Stomach (tissue), 9 donors: ENCODE data around the gene FOXP3. TPM values are rescaled to one million over a fixed set of nuclear protein-coding genes. Genes with fewer than 3 reads are reported as not detected.

Source experiments
- DNase-seq, 2 donors: peaks; one replicate each; pipeline versions ENCODE4 v3.0.0 to v3.0.0-alpha.2; 2013 to 2019
- H3K27ac ChIP-seq, 5 donors: fragments of 200-600 bp in 4 of 5; sonication (generic) in 4 of 5; one replicate each; pipeline ENCODE4 v1.5.1; 2013 to 2019; ENCODE audit warnings: mild to moderate bottlenecking in 1 of 5, moderate library complexity in 1 of 5
- H3K27me3 ChIP-seq, 3 donors: fragments of 200-600 bp; sonication (generic); one replicate each; pipeline ENCODE4 v1.5.1; 2017 to 2019; ENCODE audit warnings: mixed run types in 1 of 3
- H3K36me3 ChIP-seq, 4 donors: fragments of 200-600 bp; sonication (generic); 1 replicate in 3 of 4; 2 replicates in 1 of 4; pipeline ENCODE4 v1.5.1; 2016 to 2019
- H3K4me1 ChIP-seq, 4 donors: fragments of 200-600 bp; sonication (generic); one replicate each; pipeline ENCODE4 v1.5.1; 2016 to 2019
- H3K4me3 ChIP-seq, 4 donors: fragments of 200-600 bp; sonication (generic) in 3 of 4; one replicate each; pipeline ENCODE4 v1.5.1; 2016 to 2019; ENCODE audit warnings: mild to moderate bottlenecking in 1 of 4
- H3K9me3 ChIP-seq, 4 donors: fragments of 200-600 bp; sonication (generic); one replicate each; pipeline ENCODE4 v1.5.1; 2016 to 2019
- EP300 ChIP-seq: sonication (generic); formaldehyde crosslinking; IDR thresholded peaks from one replicate; pipeline ENCODE4 v1.6.1; 2017; ENCODE audit warnings: antibody characterized with exemption
- POLR2A ChIP-seq, 4 donors: fragments of 450-650 bp; IDR thresholded peaks; one replicate each; pipeline ENCODE4 v1.6.1; 2016; ENCODE audit warnings: antibody characterized with exemption in 4 of 4, control low read depth in 2 of 4, mild to moderate bottlenecking in 1 of 4, moderate library complexity in 1 of 4
- POLR2AphosphoS5 ChIP-seq, 3 donors: sonication (generic); formaldehyde crosslinking; IDR thresholded peaks; one replicate each; pipeline ENCODE4 v1.6.1; 2016; ENCODE audit warnings: antibody characterized with exemption in 3 of 3
- WGBS, 5 donors: extraction: QIAGEN DNeasy Blood & Tissue Kit in 3 of 5; methylation state at CpG; one replicate each; pipeline versions ENCODE4 v1.1.5 to v1.1.7; 2013 to 2018; 5-methylcytosine and 5-hydroxymethylcytosine counted together
- intact Hi-C: fragments of 100-400 bp; cut with DNase I; formaldehyde crosslinking; loops from one replicate; pipeline ENCODE4 v1.15.1; 2023; ENCODE audit warnings: low total_unique reads
- polyA plus RNA-seq, 3 donors: library from polyadenylated mRNA; stranded (reverse); fragments of 200-250 nt; gene quantifications; one replicate each; pipeline ENCODE4 v1.2.3, GENCODE V29; 2013
- total RNA-seq, 5 donors: library from RNA; depleted of rRNA; stranded (reverse); fragments of >200 nt; gene quantifications; one replicate each; pipeline versions ENCODE4 v1.1.0 to v1.2.3, GENCODE V29; 2014 to 2016
- TF ChIP-seq, protein P1 (sequence below), 7 experiments: fragments of 450-650 bp in 4 of 7; fragments of 200-600 bp in 3 of 7; sonication (generic) in 3 of 7; IDR thresholded peaks; one replicate each; pipeline ENCODE4 v1.5.1; 2016 to 2019; ENCODE audit warnings: antibody characterized with exemption in 7 of 7, control low read depth in 2 of 7, mild to moderate bottlenecking in 1 of 7
- donor health status: healthy with polysubstance abuse.
- donor health status: Bipolar disorder and iron deficiency.
- donor health status: healthy.

FOXP3 gene
- total and polyA plus RNA-seq, 8 donors: 0.12 to 0.88 TPM; not detected in 6

DNA sequence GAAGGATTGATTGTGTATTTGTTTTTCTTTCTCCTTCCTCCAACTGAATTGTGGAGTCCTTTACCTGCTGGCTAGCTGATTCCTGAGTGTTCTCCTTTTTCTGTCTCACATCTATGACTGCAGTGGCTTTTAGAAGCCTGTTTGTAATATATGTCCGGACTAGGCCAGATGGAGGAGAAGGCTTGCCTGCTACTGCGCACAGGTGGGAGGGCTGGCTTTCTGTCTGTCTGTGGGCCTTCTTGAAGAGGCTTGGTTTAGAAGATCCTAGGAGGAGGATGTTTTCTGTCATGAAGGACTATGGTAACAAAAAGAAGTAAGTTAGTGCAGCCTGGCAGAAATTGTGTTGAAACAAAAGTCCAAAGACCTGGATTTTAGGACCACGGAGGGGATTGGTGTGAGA is 13.6 kb upstream of the FOXP3 start:
- intact Hi-C loops: no loop called here
- WGBS, 5 donors: 79 to 90% (median 88%) methylated on average over 3 of the region's 3 CpGs

DNA sequence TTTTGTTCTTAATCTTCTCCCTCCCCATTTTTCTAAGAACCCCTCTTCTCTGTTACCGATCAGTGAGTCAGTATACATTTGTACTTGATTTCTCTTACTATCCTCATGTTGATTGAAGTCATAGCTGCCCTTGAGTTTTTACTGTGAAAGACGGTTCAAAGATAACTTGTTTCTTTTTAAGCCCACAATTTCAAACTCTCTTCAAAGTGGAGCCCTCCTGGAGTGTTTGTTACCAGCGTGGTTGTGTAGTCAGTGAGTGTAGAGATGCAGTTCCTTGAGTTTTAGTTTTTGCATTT is 13.0 kb upstream of the FOXP3 start:
- Histone ChIP-seq H3K36me3 (no peaks in the 10 kb centered on the region), H3K27me3 (peaks cover 0 to 4% (median 0%) of the 10 kb centered on the region in 3 donors), H3K4me1 (peaks cover 0 to 22% (median 9%) of the 10 kb centered on the region in 4 donors), H3K27ac (peak overlapping the region in 1 of 5 donors; percentile 32), H3K9me3 (no peaks in the 10 kb centered on the region), H3K4me3 (no peak overlapping the region)
- TF ChIP-seq POLR2AphosphoS5 (IDR thresholded peaks at IDR 0.05) (no peak), EP300 (no peak), POLR2A (IDR thresholded peaks at IDR 0.05) (no peak)
- TF ChIP-seq, protein P1, sequence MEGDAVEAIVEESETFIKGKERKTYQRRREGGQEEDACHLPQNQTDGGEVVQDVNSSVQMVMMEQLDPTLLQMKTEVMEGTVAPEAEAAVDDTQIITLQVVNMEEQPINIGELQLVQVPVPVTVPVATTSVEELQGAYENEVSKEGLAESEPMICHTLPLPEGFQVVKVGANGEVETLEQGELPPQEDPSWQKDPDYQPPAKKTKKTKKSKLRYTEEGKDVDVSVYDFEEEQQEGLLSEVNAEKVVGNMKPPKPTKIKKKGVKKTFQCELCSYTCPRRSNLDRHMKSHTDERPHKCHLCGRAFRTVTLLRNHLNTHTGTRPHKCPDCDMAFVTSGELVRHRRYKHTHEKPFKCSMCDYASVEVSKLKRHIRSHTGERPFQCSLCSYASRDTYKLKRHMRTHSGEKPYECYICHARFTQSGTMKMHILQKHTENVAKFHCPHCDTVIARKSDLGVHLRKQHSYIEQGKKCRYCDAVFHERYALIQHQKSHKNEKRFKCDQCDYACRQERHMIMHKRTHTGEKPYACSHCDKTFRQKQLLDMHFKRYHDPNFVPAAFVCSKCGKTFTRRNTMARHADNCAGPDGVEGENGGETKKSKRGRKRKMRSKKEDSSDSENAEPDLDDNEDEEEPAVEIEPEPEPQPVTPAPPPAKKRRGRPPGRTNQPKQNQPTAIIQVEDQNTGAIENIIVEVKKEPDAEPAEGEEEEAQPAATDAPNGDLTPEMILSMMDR (IDR thresholded peaks at IDR 0.05): no peak
- intact Hi-C loops: no loop called here
- 39 to 61% (median 53%) methylated on average over 3 of the region's 3 CpGs for WGBS, 5 donors
- no peak for DNase-seq

More for the DNA sequence above, 13.6 kb upstream of the FOXP3 start:
- peaks cover 0 to 16% (median 8%) of the 10 kb centered on the region in 4 donors for H3K4me1 ChIP-seq
- H3K27me3 ChIP-seq: peaks cover 0 to 4% (median 0%) of the 10 kb centered on the region in 3 donors
- peak overlapping the region in 1 of 5 donors; percentile 32 for H3K27ac ChIP-seq
- TF ChIP-seq POLR2A (IDR thresholded peaks at IDR 0.05) (no peak), POLR2AphosphoS5 (IDR thresholded peaks at IDR 0.05) (no peak), EP300 (no peak)
- TF ChIP-seq, protein P1 (IDR thresholded peaks at IDR 0.05): no peak
- H3K4me3 ChIP-seq: no peak overlapping the region
- no peak for DNase-seq
- no peaks in the 10 kb centered on the region for H3K9me3 ChIP-seq
- no peaks in the 10 kb centered on the region for H3K36me3 ChIP-seq

DNA sequence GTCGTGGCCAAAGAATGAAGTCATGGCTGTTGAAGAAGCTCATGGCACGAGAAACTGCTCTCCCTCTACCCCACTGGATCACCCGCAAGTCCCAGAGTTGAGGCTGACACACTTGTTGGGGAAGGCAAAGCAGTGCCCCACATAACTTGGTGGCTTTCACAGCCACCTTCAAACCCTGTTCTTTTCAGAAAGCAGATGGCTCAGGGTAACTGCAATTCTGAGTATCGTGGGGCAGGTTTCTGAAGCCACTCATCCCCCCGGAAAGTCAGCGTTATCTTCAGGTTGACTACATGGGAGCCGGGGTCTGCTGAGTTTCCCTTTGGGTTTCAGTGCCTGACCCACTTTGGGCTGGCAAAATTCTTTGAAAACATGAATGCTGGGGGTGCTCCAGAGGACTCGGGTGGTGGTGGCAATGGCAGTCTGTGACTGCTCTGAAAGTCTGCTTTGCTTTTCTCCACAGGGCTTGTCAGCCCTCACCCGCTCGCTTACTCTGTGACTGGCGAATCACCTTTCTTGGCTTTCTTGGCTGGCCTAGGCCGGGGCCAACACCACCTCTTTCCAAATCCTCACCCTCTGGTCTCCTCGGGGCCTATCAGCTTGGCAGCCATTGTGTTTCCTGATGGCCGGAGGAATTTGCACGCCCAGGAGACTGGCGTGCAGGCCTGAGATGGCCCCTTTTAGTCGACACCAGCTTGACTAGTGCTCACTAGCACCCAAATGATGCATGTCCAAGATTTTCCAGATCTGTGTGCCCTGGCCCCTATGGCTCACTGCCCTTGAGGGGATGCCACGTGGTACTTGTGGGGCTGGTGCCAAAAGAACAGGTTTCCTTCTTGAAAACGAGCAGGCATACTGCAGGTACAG is 12.4 kb upstream of the FOXP3 start:
- no peak for TF ChIP-seq POLR2A (IDR thresholded peaks at IDR 0.05)
- TF ChIP-seq POLR2AphosphoS5 (IDR thresholded peaks at IDR 0.05): no peak
- TF ChIP-seq EP300: no peak
- TF ChIP-seq, protein P1 (IDR thresholded peaks at IDR 0.05): no peak
- peak in 1 of 2 donors; percentile 32 for DNase-seq
- Histone ChIP-seq H3K9me3 (no peaks in the 10 kb centered on the region), H3K27ac (peak overlapping the region in 1 of 5 donors; percentile 32), H3K4me1 (peaks cover 0 to 28% (median 15%) of the 10 kb centered on the region in 4 donors), H3K27me3 (peaks cover 0 to 2% (median 0%) of the 10 kb centered on the region in 3 donors), H3K4me3 (no peak overlapping the region), H3K36me3 (no peaks in the 10 kb centered on the region)
- WGBS, 5 donors: 49 to 72% (median 70%) methylated on average over 11 to 19 of the region's 19 CpGs
- intact Hi-C loops: no loop called here

DNA sequence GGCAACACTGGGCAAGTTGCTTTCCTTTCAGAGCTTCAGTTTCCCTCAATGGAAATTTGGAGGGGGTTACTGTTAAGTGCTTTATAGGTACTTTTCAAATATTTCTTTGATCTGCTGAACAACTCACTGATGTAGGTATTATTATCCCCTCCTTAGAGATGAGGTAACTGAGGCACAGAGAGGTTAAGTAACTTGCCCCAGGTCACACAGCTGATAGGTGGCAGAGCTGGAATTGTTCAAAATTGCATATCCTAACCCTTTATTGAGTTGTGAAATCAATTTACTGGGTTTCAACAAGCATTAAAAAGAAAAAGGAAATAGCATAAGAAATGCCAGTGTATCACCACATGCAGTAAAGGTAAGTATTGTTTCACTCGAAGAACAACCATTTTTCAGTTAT is 11.7 kb upstream of the FOXP3 start:
- H3K27me3 ChIP-seq: no peaks in the 10 kb centered on the region
- 39 to 57% (median 50%) methylated on average over 1 of the region's 1 CpG for WGBS, 5 donors
- H3K36me3 ChIP-seq: no peaks in the 10 kb centered on the region
- DNase-seq: no peak
- H3K4me3 ChIP-seq: no peak overlapping the region
- intact Hi-C loops: no loop called here
- H3K27ac ChIP-seq: no peak overlapping the region
- no peaks in the 10 kb centered on the region for H3K9me3 ChIP-seq
- peaks cover 0 to 35% (median 22%) of the 10 kb centered on the region in 4 donors for H3K4me1 ChIP-seq
- TF ChIP-seq EP300 (no peak), POLR2AphosphoS5 (IDR thresholded peaks at IDR 0.05) (no peak), POLR2A (IDR thresholded peaks at IDR 0.05) (no peak)
- TF ChIP-seq, protein P1 (IDR thresholded peaks at IDR 0.05): no peak
